ENCODE results near the gene SINHCAF. TPM values are rescaled to one million over a fixed set of nuclear protein-coding genes. Genes with fewer than 3 reads are reported as not detected.
"Not testable (repeated sequence)": the region's sequence is repeated elsewhere in the genome, so short reads cannot be mapped to it uniquely, and the experiment has no call there.

Gene SINHCAF
- polyA plus RNA-seq, 1 donor from 2014 or later: 80.5 TPM

DNA sequence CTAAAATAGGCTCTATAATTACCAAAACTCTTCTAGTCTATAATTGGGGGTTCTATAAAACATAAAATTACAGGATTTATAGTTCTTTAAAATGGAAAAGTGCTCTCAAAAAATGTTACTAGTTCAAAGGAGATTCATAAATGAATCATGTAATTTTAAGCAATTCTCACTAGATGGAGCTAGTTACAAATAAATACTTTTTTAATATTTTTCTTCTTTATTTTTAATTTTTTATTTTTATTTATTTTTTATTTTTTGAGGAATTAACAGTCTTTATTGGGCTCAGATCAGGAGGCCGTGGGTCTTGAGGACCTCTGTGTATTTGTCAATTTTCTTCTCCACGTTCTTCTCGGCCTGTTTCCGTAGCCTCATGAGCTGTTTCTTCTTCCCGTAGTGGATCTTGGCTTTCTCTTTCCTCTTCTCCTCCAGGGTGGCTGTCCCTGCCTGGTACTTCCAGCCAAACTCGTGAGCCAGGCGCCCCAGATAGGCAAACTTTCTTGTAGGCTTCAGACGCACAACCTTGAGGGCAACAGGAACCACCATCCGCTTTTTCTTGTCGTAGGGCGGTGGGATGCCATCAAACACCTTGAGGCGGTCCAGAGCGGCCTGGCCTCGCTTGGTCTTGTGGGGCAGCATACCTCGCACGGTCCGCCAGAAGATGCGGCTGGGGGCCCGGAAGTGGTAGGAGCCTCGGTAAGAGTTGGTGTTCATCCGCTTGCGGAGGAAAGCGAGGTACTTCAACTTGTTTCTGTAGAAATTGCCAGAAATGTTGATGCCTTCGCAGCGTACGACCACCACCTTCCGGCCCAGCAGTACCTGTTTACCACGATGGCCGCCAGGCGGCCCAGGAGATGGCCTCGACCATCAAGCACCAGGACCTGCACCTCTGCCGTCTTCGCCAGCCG is 74.0 kb downstream of the SINHCAF start:
- H2AFZ ChIP-seq (ENCODE audit: low read depth, low read length); H3K4me3 ChIP-seq (ENCODE audit: low read length); H3K27me3 ChIP-seq (ENCODE audit: insufficient read depth, low read depth, low read length); H3K4me2 ChIP-seq (ENCODE audit: low read length); H3K27ac ChIP-seq (ENCODE audit: low read length); H3K9me2 ChIP-seq (ENCODE audit: insufficient read depth, low read length); H3K36me3 ChIP-seq (ENCODE audit: insufficient read depth, low read length); H4K20me1 ChIP-seq (ENCODE audit: insufficient read depth); H3K9ac ChIP-seq (ENCODE audit: low read length); H3K9me3 ChIP-seq (ENCODE audit: low read length); H3K79me2 ChIP-seq (replicated peaks; ENCODE audit: insufficient read depth, low read length); H3F3A ChIP-seq (ENCODE audit: insufficient read depth, low read length, poor library complexity, severe bottlenecking): not testable (repeated sequence)

GRCh38 chr12:31250179-31250578 is 75.8 kb downstream of the SINHCAF start:
- Histone ChIP-seq H4K20me1 (ENCODE audit: insufficient read depth) (no peaks in the 10 kb centered on the region), H3K27ac (ENCODE audit: low read length) (no peak overlapping the region), H3K4me2 (ENCODE audit: low read length) (no peak overlapping the region), H3K9me3 (ENCODE audit: low read length) (no peaks in the 10 kb centered on the region), H3K4me3 (ENCODE audit: low read length) (no peak overlapping the region), H3K9me2 (ENCODE audit: insufficient read depth, low read length) (no peaks in the 10 kb centered on the region), H3K79me2 (replicated peaks; ENCODE audit: insufficient read depth, low read length) (no peaks in the 10 kb centered on the region), H3K9ac (ENCODE audit: low read length) (no peak overlapping the region), H2AFZ (ENCODE audit: low read depth, low read length) (no peak overlapping the region), H3K27me3 (ENCODE audit: insufficient read depth, low read depth, low read length) (no peaks in the 10 kb centered on the region), H3F3A (ENCODE audit: insufficient read depth, low read length, poor library complexity, severe bottlenecking) (no peaks in the 10 kb centered on the region), H3K36me3 (ENCODE audit: insufficient read depth, low read length) (no peaks in the 10 kb centered on the region)
- TF ChIP-seq, protein P1, sequence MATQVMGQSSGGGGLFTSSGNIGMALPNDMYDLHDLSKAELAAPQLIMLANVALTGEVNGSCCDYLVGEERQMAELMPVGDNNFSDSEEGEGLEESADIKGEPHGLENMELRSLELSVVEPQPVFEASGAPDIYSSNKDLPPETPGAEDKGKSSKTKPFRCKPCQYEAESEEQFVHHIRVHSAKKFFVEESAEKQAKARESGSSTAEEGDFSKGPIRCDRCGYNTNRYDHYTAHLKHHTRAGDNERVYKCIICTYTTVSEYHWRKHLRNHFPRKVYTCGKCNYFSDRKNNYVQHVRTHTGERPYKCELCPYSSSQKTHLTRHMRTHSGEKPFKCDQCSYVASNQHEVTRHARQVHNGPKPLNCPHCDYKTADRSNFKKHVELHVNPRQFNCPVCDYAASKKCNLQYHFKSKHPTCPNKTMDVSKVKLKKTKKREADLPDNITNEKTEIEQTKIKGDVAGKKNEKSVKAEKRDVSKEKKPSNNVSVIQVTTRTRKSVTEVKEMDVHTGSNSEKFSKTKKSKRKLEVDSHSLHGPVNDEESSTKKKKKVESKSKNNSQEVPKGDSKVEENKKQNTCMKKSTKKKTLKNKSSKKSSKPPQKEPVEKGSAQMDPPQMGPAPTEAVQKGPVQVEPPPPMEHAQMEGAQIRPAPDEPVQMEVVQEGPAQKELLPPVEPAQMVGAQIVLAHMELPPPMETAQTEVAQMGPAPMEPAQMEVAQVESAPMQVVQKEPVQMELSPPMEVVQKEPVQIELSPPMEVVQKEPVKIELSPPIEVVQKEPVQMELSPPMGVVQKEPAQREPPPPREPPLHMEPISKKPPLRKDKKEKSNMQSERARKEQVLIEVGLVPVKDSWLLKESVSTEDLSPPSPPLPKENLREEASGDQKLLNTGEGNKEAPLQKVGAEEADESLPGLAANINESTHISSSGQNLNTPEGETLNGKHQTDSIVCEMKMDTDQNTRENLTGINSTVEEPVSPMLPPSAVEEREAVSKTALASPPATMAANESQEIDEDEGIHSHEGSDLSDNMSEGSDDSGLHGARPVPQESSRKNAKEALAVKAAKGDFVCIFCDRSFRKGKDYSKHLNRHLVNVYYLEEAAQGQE (IDR thresholded peaks at IDR 0.05; ENCODE audit: borderline replicate concordance): no peak
- TF ChIP-seq EZH2 (IDR thresholded peaks at IDR 0.05; ENCODE audit: borderline replicate concordance, insufficient read depth, low read length, poor library complexity, severe bottlenecking) (no peak), POLR2AphosphoS5 (IDR thresholded peaks at IDR 0.05) (no peak), CTCF (IDR thresholded peaks at IDR 0.05; ENCODE audit: poor library complexity, severe bottlenecking) (no peak), RAD21 (conservative IDR thresholded peaks at IDR 0.05) (no peak), EP300 (conservative IDR thresholded peaks at IDR 0.05; ENCODE audit: poor library complexity, severe bottlenecking) (no peak), TAF1 (IDR thresholded peaks at IDR 0.05; ENCODE audit: low read depth) (no peak), MXI1 (conservative IDR thresholded peaks at IDR 0.05; ENCODE audit: poor library complexity, severe bottlenecking) (no peak), SMC3 (conservative IDR thresholded peaks at IDR 0.05; ENCODE audit: poor library complexity) (no peak)

Data from neural cell (in vitro differentiated cells).